HCT116 (cell line): ENCODE data around the gene ARL6IP4. TPM values are rescaled to one million over a fixed set of nuclear protein-coding genes. Genes with fewer than 3 reads are reported as not detected.
A peak's percentile ranks its signal among the peaks of the same experiment; 100 is the strongest.

Experiments
- ATAC-seq: fragments of 200-7000 bp; cut with Tn5 transposase; 2 replicates; pipeline ENCODE4 v1.9.1; 2020; ENCODE audit warnings: mild to moderate bottlenecking, moderate library complexity
- BruUV-seq: library from RNA; stranded (reverse); fragments of 400-500 nt; replicated peaks from 2 replicates; lab custom pipeline; 2021; lab: Mats Ljungman, UMichigan
- CTCF ChIA-PET: fragments of 300-600 bp; sonication (Branson Sonifier 250); formaldehyde crosslinking; loops from one replicate; lab custom pipeline; 2021; ENCODE audit warnings: antibody characterized with exemption; lab: Charles Lee
- POLR2A ChIA-PET: fragments of 300-600, 350-600 bp; sonication (Branson Sonifier 250); formaldehyde crosslinking; loops from one replicate; lab custom pipeline; 2021; ENCODE audit warnings: antibody characterized with exemption; lab: Charles Lee
- RAD21 ChIA-PET, 2 experiments: fragments of 300-600 bp; sonication (Branson Sonifier 250); formaldehyde crosslinking; loops; one replicate each; lab custom pipeline; 2023; ENCODE audit warnings: low total read pairs in 2 of 2; ENCODE audit not compliant: uncharacterized antibody in 2 of 2, unreplicated experiment in 2 of 2, low non-redundant PET in 1 of 2; lab: Charles Lee
- DNase-seq: peaks from one replicate; pipeline ENCODE4 v3.0.0-alpha.2; 2010; ENCODE audit warnings: low read depth, low spot score
- H2AFZ ChIP-seq: fragments of 200-600 bp; shearing (Covaris generic), sonication (generic); 2 replicates; pipeline ENCODE4 v1.6.1; 2017; ENCODE audit warnings: low read depth, mixed run types, mixed read lengths, antibody characterized with exemption, low read length; ENCODE audit not compliant: poor library complexity, severe bottlenecking
- H3K27ac ChIP-seq: 2 replicates; pipeline ENCODE4 v1.5.1; 2012; ENCODE audit warnings: low read depth, low read length
- H3K27me3 ChIP-seq: fragments of 200-600 bp; sonication (generic); 2 replicates; pipeline ENCODE4 v1.6.1; 2016; ENCODE audit warnings: mixed run types, low read length, mixed read lengths; ENCODE audit not compliant: insufficient read depth
- H3K36me3 ChIP-seq, 2 experiments: fragments of 200-500 bp in 1 of 2; fragments of 200-600 bp in 1 of 2; sonication (Bioruptor generic) in 1 of 2; sonication (generic) in 1 of 2; 2 replicates each; pipeline versions ENCODE4 v1.5.1 to v1.6.1; 2014 to 2016; ENCODE audit warnings: low read length in 2 of 2, inconsistent platforms in 1 of 2, mixed read lengths in 1 of 2, mixed run types in 1 of 2; ENCODE audit not compliant: insufficient read depth in 2 of 2, control insufficient read depth in 1 of 2
- H3K4me1 ChIP-seq, 2 experiments: fragments of 200-600 bp in 1 of 2; sonication (generic) in 1 of 2; 2 replicates each; pipeline versions ENCODE4 v1.5.1 to v1.6.1; 2012 to 2017; ENCODE audit warnings: low read length in 2 of 2, inconsistent platforms in 1 of 2, mild to moderate bottlenecking in 1 of 2, mixed read lengths in 1 of 2, mixed run types in 1 of 2, moderate library complexity in 1 of 2; ENCODE audit not compliant: insufficient read depth in 2 of 2, control insufficient read depth in 1 of 2
- H3K4me2 ChIP-seq: fragments of 200-600 bp; sonication (generic); 2 replicates; pipeline ENCODE4 v1.6.1; 2017; ENCODE audit warnings: mixed run types, low read length, mixed read lengths
- H3K4me3 ChIP-seq, 2 experiments: fragments of 200-600 bp in 1 of 2; sonication (generic) in 1 of 2; replicated peaks in 1 of 2; 2 replicates each; pipeline ENCODE4 v1.5.1; 2011 to 2016; ENCODE audit warnings: low read length in 2 of 2, control low read depth in 1 of 2, low read depth in 1 of 2, mild to moderate bottlenecking in 1 of 2, mixed read lengths in 1 of 2, mixed run types in 1 of 2
- H3K79me2 ChIP-seq: fragments of 200-600 bp; sonication (generic); 2 replicates; pipeline ENCODE4 v1.6.1; 2017; ENCODE audit warnings: mild to moderate bottlenecking, mixed run types, low read length, moderate library complexity, mixed read lengths; ENCODE audit not compliant: insufficient read depth
- H3K9ac ChIP-seq: fragments of 200-600 bp; sonication (generic); 2 replicates; pipeline ENCODE4 v1.6.1; 2016; ENCODE audit warnings: low read length, mixed read lengths
- H3K9me2 ChIP-seq: fragments of 200-600 bp; sonication (generic), shearing (Covaris generic); 2 replicates; pipeline ENCODE4 v1.6.1; 2017; ENCODE audit warnings: mixed run types, mild to moderate bottlenecking, moderate library complexity; ENCODE audit not compliant: insufficient read depth
- H3K9me3 ChIP-seq, 2 experiments: fragments of 200-500 bp in 1 of 2; fragments of 200-600 bp in 1 of 2; sonication (Bioruptor generic) in 1 of 2; sonication (generic) in 1 of 2; 2 replicates each; pipeline ENCODE4 v1.6.1; 2014 to 2017; ENCODE audit warnings: low read length in 2 of 2, mixed read lengths in 2 of 2, inconsistent platforms in 1 of 2, low read depth in 1 of 2, mild to moderate bottlenecking in 1 of 2, mixed run types in 1 of 2, moderate library complexity in 1 of 2; ENCODE audit not compliant: control insufficient read depth in 1 of 2, insufficient read depth in 1 of 2
- H4K20me1 ChIP-seq: fragments of 200-600 bp; sonication (generic), shearing (Covaris generic); 2 replicates; pipeline ENCODE4 v1.6.1; 2017; ENCODE audit warnings: mixed run types, mild to moderate bottlenecking, moderate library complexity; ENCODE audit not compliant: insufficient read depth
- CEBPB ChIP-seq: IDR thresholded peaks from 2 replicates; pipeline ENCODE4 v1.6.1; 2012; ENCODE audit warnings: low read depth
- EGR1 ChIP-seq: IDR thresholded peaks from 2 replicates; pipeline ENCODE4 v1.6.1; 2012; ENCODE audit warnings: low read depth
- ELF1 ChIP-seq: IDR thresholded peaks from 2 replicates; pipeline ENCODE4 v1.6.1; 2012; ENCODE audit warnings: low read depth, borderline replicate concordance
- EZH2phosphoT487 ChIP-seq: fragments of 200-600 bp; IDR thresholded peaks from 2 replicates; pipeline ENCODE4 v1.6.1; 2018; ENCODE audit warnings: antibody characterized with exemption, borderline replicate concordance
- POLR2A ChIP-seq: IDR thresholded peaks from 2 replicates; pipeline ENCODE4 v1.7.0; 2011; ENCODE audit warnings: borderline replicate concordance; ENCODE audit not compliant: insufficient read depth, insufficient read length; ENCODE audit errors: extremely low read depth
- POLR2AphosphoS5 ChIP-seq: IDR thresholded peaks from 2 replicates; pipeline ENCODE4 v1.6.1; 2011; ENCODE audit warnings: mild to moderate bottlenecking, low read depth, low read length, moderate library complexity
- RAD21 ChIP-seq: IDR thresholded peaks from 2 replicates; pipeline ENCODE4 v1.6.1; 2012; ENCODE audit warnings: low read depth, mild to moderate bottlenecking
- intact Hi-C: fragments of 100-400 bp; cut with micrococcal nuclease; formaldehyde crosslinking; loops from 2 replicates; pipeline ENCODE4 v1.10.0; 2022
- total RNA-seq: library from RNA; stranded (reverse); gene quantifications from one replicate; pipeline ENCODE4 v1.2.1, GENCODE V29; 2021; ENCODE audit not compliant: unreplicated experiment
- TF ChIP-seq, protein P1 (sequence below), 3 experiments: fragments of 200-600 bp in 1 of 3; sonication (generic) in 1 of 3; IDR thresholded peaks in 2 of 3; conservative IDR thresholded peaks in 1 of 3; 2 replicates each; pipeline ENCODE4 v1.5.1; 2012 to 2017; ENCODE audit warnings: low read depth in 2 of 3, low read length in 2 of 3, antibody characterized with exemption in 1 of 3, borderline replicate concordance in 1 of 3, control low read depth in 1 of 3, mild to moderate bottlenecking in 1 of 3, mixed read lengths in 1 of 3, mixed run types in 1 of 3, moderate library complexity in 1 of 3; ENCODE audit not compliant: insufficient read depth in 1 of 3
- TF ChIP-seq, protein P2 (sequence below): IDR thresholded peaks from 2 replicates; pipeline ENCODE4 v1.6.1; 2012
- TF ChIP-seq, protein P3 (sequence below): IDR thresholded peaks from 2 replicates; pipeline ENCODE4 v1.6.1; 2011; ENCODE audit warnings: mild to moderate bottlenecking, low read length, moderate library complexity; ENCODE audit not compliant: insufficient replicate concordance; ENCODE audit errors: extremely low read depth

The ARL6IP4 gene
- total RNA-seq, 1 experiment from 2014 or later, result 128 TPM

DNA sequence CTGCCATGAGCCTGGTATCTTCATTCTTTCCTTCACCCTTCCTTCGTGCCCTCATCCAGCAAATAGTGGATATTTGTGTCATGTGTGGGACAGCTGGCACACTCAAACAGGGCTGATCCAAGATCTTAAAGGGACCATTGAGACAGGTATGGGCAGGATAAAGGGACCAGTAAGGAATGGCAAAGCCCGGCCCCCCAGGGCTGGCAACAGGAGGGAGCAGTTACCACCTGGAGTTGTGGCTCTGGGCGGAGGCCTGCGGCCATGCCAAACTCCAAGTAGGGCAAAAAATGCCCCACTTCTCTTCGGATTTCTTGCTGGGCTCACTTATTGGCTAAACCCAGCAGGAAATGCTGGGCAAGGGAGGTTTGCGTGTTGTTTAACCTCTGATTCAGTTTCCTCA lies 3.3 kb upstream of the ARL6IP4 start:
- peak overlapping the region; percentile 98; the same call in 1 of the 2 replicates for H3K9ac ChIP-seq
- H3K27me3 ChIP-seq, result no peaks in the 10 kb centered on the region
- peaks cover 20 to 34% of the 10 kb centered on the region in 2 experiments for H3K4me1 ChIP-seq
- no peak overlapping the region for H2AFZ ChIP-seq
- no peak overlapping the region for H3K4me2 ChIP-seq
- no peaks in the 10 kb centered on the region for H3K9me3 ChIP-seq
- H3K27ac ChIP-seq, result no peak overlapping the region
- ChIA-PET RAD21 (no interaction called here), POLR2A (no interaction called here), CTCF (no interaction called here)
- intact Hi-C loops, result loop anchor here (10.0 kb wide), 1 partner anchor 168 kb away; no protein-coding TSS in a partner anchor
- H3K4me3 ChIP-seq, result no peak overlapping the region
- no peaks in the 10 kb centered on the region for H4K20me1 ChIP-seq
- no peak for ATAC-seq
- peaks cover 45% of the 10 kb centered on the region for H3K79me2 ChIP-seq
- TF ChIP-seq CEBPB (no peak), POLR2AphosphoS5 (no peak), ELF1 (no peak), POLR2A (no peak), EZH2phosphoT487 (no peak), EGR1 (no peak), RAD21 (no peak)
- TF ChIP-seq, protein P1, sequence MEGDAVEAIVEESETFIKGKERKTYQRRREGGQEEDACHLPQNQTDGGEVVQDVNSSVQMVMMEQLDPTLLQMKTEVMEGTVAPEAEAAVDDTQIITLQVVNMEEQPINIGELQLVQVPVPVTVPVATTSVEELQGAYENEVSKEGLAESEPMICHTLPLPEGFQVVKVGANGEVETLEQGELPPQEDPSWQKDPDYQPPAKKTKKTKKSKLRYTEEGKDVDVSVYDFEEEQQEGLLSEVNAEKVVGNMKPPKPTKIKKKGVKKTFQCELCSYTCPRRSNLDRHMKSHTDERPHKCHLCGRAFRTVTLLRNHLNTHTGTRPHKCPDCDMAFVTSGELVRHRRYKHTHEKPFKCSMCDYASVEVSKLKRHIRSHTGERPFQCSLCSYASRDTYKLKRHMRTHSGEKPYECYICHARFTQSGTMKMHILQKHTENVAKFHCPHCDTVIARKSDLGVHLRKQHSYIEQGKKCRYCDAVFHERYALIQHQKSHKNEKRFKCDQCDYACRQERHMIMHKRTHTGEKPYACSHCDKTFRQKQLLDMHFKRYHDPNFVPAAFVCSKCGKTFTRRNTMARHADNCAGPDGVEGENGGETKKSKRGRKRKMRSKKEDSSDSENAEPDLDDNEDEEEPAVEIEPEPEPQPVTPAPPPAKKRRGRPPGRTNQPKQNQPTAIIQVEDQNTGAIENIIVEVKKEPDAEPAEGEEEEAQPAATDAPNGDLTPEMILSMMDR (IDR thresholded peaks at IDR 0.05 in 2 of 3, conservative IDR thresholded peaks at IDR 0.05 in 1 of 3; ENCODE audit: borderline replicate concordance in 1 of 3, insufficient read depth in 1 of 3, low read depth in 2 of 3, low read length in 2 of 3), result no peak
- TF ChIP-seq, protein P2, sequence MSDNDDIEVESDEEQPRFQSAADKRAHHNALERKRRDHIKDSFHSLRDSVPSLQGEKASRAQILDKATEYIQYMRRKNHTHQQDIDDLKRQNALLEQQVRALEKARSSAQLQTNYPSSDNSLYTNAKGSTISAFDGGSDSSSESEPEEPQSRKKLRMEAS, result no peak
- TF ChIP-seq, protein P3, sequence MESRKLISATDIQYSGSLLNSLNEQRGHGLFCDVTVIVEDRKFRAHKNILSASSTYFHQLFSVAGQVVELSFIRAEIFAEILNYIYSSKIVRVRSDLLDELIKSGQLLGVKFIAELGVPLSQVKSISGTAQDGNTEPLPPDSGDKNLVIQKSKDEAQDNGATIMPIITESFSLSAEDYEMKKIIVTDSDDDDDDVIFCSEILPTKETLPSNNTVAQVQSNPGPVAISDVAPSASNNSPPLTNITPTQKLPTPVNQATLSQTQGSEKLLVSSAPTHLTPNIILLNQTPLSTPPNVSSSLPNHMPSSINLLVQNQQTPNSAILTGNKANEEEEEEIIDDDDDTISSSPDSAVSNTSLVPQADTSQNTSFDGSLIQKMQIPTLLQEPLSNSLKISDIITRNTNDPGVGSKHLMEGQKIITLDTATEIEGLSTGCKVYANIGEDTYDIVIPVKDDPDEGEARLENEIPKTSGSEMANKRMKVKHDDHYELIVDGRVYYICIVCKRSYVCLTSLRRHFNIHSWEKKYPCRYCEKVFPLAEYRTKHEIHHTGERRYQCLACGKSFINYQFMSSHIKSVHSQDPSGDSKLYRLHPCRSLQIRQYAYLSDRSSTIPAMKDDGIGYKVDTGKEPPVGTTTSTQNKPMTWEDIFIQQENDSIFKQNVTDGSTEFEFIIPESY, result no peak
- BruUV-seq, result no TSS peak
- no peaks in the 10 kb centered on the region for H3K9me2 ChIP-seq
- no peak for DNase-seq
- peaks cover 0 to 7% of the 10 kb centered on the region in 2 experiments; a peak in 1 of 4 replicates for H3K36me3 ChIP-seq
